ENCODE data around the gene FSIP1. TPM values are rescaled to one million over a fixed set of nuclear protein-coding genes. Genes with fewer than 3 reads are reported as not detected.

The FSIP1 gene
- polyA plus RNA-seq, 3 donors = 1.4 to 2.7 (median 1.6) TPM

DNA sequence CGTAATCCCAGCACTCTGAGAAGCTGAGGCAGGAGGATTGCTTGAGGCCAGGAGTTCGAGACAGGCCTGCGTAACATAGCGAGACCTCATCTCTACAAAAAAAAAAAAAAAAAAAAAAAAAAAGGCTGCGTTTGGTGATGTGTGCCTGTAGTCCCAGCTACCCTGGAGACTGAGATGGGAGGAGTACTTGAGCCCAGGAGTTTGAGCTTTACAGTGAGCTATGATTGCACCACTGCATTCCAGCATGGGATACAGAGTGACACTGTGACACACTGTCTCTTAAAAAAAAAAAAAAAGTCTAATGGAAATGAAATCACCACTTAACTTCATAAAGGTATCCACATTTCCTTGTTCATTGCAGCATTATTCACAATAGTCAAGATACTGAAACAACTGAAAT is 136.2 kb downstream of the FSIP1 start:
- DNase-seq = no peak

DNA sequence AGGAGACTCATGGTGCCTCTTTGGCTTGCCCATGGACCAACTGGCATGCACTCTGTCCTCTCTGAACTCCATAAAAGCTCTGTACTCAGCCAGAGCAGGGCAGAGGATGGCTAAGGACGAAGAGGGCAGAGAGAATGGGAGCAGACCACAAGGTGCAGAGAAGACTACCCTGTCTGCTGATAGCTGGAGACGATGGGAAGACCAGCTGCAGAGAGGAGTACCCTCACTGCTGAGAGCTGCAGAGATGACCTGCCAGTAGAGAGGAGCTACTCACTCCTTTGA is 136.7 kb downstream of the FSIP1 start:
- DNase-seq = no peak

DNA sequence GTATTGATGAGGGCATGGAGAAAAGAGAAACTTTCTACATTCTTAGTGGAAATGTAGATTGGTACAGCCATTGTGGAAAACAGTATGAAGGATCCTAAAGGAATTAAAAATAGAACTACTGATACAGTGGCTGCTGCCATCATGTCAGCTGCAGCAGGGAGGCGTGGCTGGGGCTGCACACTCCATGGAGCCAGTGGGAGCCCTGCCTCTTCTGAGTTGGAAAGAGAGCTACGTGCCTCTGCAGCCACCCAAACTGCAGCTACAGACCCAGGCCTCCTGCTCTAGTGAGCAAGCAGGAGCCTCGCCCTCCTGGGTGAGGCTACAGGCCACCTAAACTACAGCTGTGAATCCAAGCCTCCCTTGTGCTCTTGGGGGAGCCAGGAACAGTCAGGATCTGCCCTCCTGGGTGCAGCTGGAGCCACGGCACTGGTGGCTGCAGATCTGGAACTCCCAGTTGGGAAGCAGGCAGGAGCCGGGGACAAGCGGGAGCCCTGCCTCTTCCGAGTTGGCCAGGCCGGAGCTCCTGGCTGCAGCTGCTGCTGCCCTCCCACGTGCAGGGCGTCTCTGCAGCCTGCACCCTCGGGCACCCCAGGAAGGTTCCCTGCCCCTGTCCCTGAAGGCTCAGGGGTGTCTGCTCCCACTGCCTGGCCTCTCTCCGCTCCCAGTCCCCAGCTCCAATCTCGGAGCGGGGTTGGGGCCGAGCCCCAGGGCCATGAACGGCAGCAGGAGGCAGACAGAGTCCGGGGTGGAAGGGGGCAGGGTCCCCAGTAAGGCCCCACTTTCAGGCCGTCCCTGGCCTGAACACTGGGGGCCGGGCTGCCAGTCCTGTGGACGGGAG is 137.3 kb downstream of the FSIP1 start:
- no peak for DNase-seq

DNA sequence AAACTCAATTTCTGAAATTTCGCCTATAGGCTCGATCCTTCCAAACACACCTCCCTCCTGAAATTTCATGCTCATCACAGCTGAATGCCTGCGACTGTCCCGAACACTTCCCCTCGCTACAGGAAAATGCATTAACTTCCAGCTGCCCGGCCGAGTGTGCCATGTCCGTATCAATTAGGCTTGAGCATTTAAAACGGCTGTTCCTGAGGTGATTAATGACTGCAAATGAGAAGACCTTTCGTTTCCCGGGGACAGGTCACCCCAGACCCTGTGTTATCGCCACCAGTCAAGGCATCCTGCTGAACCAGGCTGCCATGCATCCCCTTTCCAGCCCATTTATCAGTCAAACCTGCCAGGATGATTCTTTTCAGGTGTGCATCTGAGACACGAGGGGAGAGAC is 138.5 kb downstream of the FSIP1 start:
- DNase-seq = no peak

DNA sequence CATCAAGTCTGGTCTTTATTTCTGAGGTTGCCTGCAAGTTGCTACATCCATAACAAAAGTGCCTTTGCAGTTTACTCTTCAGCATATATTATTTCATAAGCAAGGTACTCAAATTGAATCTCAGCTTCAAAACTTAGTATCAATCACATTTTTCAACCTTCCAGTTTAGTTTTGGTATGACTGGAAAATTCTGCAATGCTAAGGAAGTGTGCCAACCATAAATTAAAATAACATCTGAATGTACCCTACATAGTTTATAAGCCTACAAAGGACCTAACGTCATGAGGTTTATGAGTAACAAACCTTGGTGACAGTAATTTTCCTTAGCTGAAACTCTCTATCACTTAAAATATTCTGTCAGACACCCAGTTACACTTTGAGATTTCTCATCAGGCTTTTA is 138.9 kb downstream of the FSIP1 start:
- DNase-seq = no peak

DNA sequence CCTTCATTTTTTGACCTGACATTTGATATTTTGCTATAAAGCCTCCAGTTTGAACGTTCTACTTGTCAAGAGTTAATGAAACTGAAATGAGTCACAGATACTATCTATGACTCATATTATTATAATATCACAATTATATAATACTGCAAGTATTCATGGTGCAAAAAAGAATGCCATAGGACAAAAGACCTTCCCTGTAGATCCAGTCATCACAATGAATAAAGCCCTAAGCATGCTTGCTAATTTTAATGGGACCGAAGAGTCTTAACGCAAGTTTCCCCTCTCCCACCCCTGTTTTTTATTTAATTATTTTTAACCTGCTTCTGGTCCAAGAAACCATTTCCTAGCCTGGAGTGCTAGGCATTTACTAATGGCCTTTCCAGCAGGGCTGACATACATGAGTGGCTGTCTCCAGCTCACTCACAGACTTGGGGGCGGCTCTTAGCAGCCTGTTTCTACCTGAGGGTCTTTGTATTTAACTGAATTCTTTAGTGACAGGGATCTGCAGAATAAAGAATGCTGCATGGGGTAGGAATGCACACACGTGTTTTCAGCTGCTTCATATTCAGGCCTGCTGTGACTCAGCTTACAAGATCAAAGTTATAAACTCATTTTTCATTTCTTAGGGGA is 140.5 kb downstream of the FSIP1 start:
- no peak for DNase-seq

DNA sequence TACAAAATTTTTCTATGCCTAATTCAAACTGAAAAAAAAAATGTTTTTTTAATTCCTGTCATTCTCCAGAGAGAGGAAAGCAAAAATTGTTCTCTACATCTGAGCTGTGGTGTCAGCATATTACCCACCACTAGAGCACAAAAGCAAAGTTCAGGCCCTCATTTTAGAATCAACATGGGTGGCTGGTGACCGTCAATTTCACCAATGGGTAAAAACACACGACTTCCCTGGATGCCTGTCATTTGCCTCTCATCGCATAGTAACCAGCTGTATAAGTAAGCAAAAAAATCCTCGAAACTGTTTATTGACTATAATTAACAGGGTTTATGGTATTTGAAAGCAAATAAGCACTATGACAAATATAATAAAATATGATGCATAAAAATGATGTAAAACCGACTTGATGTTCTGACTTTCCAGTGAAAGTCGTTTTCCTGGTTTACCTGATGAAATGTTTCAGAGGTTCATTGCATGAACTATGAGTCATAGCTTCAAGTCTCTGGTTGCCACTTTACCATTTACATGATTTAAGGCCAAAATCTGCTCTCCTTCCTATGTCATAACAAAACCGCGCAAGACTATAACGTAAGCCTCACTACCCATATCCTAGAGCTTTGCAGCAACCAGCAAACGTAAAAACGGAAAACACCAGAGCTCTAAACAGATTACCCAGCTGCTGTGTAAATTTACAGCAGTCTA is 141.3 kb downstream of the FSIP1 start:
- no peak for DNase-seq

DNA sequence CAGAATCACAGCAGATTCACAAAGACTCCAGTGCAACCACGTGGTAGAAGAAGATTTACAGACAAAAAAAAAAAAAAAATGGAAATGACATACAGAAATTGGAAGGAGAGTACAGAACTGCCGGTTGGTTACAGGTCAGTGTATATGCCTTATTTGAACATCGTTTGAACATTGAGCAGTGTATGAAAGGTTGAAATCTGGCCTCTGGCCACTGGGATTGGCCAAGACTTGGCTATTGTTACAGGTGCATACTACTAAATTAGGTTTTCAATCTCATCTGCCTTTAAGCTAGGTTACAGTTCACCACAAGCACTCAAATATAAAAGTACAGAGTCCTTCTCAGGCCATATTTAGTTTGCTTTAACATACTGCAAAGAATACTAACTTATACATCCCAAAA is 142.0 kb downstream of the FSIP1 start:
- no peak for DNase-seq

DNA sequence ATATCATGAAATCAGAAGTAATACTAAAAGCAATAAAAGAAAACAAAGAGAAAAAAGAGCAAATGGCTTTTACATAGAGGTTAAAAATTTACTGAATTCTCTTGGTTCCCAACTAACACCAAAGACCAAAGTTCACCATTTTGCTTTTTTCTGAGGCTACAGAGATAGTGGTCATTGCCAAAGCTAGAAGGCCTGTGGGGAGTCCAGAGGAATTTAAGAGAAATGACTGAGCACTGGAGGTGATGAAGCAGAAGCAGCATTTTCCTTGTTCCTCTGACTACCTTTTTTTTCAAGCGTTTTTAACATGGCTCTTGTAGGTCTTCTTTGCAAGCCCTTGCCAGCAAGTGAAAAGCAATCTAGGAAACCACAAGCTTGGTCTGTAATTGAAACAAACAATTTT is 143.6 kb downstream of the FSIP1 start:
- DNase-seq = no peak

DNA sequence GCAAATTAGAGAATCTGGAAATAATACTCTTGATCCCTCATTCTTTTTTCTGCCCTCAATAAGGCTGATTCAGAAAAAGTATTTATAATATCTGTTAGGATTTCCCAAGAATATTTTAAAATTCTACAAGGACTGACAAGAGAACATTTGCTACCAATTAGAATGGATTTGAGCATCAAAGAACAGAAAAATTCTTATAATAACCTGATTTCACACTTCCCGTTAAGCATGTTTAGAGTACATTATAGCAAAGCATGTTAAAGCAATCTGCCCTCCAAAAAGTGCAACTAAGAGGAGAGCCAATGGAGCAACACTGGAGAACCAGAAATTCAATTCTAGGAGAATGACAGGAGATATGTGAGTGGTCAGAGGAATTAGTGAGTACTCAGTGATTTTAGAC is 144.6 kb downstream of the FSIP1 start:
- no peak for DNase-seq

DNA sequence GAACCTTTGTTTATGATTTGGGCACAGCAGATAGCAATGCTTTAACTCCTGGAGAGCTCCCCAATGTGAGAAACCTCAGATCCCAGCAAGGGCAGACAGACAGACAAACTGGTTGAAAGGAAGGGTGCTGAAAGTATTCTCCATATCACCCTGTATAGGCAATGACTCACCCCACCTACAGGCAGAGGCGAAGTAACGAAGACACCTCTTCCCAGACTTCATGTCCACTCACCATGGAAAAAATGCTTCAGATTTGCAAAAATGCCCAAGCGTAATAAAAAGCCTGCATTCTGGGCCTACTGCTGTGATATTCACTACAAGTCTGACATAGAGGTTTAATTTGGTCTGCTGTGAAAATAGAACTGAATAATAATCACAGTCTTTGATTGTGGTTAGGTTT is 151.3 kb downstream of the FSIP1 start:
- DNase-seq = no peak

DNA sequence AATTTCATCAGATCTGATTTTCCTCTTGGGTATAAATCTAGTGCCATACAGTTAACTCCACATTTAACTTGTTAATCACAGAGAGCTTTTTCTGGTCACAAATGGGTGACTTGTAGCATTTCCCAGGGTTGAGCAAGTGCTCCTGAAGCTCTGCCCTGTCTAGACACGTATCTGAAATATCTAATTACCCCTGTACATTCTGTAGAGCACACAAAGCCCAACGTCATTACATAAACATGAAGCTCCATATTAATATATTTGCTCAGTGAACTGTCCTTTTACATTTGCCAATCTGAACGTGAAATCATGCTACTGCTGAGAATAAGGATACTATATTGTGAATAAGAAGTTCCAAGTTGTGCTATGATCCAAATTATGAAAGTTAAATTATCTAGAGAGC is 152.7 kb downstream of the FSIP1 start:
- DNase-seq = no peak

DNA sequence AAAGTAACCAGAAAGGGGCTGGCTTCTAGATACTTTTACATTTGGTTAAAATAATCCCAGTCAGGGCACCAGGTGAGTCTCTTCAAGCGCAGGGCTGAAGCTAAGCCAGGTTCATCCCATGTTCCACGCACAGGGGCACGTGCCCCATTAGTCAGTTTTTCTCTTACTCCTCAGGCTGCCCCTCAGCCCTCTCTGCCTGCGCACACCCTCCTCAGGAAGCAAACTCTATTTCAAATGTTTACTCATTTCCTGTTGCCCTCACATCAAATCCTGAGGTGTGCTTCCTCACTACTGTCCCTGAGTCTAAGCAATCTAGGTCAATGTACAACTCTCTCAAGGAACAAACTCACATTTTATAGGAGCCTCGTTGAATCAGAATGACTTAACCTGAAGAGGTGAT is 153.3 kb downstream of the FSIP1 start:
- no peak for DNase-seq

DNA sequence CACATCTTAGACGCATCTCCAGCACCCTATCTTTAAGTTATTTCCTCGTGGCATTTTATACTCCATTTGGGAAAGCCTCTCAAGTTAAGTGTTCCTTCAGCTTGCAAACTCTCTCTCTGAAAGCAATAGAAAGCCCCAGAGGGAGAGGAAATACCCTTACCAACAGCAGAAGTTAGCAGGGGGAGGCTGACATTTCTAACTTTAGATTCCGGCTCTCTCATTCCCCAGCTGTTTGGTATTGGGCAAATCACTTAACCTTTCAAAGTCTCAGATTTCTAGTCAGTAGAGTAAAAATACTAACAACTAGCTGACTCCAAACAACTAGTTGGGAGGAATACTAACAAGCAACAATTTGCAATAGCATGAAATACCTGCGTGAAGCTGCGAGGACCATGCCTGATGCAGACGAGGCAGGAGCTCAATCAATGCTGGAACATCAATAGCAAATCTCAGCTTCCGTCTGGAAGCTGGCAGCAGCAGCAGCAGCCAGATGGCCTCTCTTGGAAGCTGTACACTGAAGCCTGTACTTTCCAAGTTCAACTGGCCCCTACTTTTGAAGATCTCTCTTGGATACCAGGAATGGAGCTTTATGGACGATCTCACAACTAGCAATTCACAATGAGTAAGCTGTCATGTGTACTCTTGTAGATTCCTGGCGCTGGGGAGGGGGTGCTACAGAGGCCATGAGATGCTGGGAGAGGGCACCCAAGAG is 153.9 kb downstream of the FSIP1 start:
- no peak for DNase-seq

DNA sequence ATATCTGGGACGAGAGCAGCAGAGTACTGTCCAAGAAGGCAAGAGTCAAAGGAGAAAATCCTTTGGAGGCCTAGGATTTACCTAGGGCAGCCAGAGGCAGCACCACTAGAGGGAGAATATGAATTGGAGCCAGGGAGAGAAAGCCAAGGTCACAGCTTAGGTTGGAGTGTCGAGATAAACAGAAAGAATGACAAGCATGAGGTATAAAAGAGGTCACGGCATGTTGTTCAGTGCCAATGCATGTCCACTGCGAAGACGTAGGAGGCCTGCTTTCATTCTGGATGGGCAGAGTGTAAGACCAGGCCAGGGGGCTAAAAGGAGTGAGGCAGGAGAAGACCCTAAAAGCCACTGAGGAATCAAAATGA is 154.5 kb downstream of the FSIP1 start:
- no peak for DNase-seq

DNA sequence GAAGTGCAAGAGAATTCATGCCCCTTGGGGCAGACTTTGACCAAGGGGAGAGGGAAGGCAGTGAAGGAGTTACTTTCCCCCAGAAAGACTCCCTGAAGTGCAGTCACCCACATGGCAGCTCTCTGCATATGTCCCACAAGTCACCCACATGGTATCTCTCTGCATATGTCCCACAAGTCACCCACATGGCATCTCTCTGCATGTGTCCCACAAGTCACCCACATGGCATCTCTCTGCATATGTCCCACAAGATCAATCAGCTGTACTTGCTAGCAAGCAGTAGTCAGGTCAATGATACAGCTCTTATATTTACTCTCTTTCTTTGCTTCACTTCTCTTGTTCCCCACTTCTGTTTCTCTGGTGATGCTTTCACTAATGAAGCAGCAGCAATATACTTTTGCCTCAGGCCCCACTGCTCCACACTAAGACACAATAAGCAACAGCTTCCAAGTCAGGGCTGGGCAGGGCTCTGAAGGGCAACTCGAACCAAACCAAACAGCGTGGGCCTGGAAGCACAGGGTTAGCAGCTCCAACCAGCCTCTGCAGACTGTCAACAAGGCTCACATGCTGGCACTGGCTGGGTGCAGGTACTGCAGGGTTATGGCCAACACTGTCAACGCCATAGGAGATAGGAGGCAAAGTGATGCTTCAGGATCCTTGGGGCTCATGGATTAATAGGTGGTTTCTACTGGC is 155.0 kb downstream of the FSIP1 start:
- DNase-seq = no peak

DNA sequence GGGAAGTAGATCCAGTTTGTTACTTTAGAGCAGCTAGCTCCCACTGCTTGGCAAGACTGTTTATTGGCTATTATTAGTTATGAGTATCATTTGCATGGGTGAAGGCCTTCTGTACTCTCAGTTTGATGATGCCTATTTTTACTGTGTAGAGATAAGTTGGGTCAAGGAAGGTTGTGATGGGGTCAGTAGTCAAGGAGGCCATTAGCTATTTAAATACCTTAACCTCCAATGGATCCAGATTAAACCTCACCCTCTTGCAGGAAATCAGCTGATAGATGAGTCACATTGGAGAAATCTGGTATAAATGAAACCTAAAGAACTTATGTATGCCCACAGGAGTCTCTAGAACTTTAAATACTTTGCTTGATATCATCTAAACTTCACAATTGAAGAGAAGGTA is 156.8 kb downstream of the FSIP1 start:
- DNase-seq = no peak

DNA sequence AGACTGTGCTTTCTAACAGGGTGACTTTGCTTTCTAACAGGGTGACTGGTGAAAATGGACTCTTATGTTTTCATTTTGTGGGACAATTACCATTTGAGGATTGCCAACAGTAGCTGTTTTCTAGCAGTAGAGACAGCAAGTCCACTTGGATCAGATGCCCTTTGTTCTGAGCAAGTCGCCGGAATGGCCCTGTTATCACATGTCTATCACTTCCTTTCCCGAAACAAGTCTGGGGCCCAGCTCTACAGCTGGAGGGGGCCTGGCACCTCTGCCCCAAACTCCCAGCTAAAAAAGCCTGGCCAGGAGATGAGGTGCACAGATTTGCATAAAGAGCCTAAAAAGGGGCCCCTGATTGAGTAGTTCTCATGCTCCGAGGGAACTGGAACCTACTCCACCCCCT is 157.2 kb downstream of the FSIP1 start:
- no peak for DNase-seq

DNA sequence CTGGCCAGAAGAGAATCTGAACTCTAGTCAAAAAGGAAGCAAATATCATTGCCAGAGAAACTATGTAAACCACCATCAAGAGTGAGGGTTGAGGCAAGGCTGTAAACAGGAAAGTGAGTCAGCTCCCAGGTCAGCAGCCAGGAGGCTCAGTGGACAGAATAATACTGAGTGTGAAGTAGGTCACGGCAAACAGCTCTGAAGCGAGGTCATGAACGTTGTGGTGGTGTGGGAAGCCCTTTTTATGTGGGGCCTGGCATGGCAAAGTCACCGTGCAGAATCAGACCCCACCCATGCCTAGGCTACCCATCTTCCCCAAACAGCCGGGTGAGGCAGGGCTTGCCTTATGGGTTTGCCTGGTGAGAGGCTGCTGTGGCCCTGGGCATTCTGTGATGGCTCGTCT is 157.8 kb downstream of the FSIP1 start:
- no peak for DNase-seq

DNA sequence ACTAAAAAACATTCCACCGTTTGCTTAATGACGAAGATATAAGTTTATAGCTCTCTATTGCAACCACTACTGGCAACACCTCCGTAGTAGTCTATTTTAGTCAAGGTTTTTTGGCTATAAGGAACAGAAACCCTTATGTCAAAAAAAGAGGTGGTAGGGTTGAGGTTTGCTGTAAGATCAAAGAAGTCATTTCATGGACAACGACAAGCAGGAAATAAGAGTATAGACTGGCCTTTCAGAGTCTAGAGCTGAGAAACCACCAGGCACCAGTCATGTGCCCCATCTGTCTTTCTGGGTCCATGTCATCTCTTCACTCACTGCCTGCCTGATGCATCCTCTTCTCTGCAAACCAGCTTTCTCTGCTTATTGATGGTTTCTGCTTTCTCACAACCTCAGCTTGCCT is 159.1 kb downstream of the FSIP1 start:
- no peak for DNase-seq

DNA sequence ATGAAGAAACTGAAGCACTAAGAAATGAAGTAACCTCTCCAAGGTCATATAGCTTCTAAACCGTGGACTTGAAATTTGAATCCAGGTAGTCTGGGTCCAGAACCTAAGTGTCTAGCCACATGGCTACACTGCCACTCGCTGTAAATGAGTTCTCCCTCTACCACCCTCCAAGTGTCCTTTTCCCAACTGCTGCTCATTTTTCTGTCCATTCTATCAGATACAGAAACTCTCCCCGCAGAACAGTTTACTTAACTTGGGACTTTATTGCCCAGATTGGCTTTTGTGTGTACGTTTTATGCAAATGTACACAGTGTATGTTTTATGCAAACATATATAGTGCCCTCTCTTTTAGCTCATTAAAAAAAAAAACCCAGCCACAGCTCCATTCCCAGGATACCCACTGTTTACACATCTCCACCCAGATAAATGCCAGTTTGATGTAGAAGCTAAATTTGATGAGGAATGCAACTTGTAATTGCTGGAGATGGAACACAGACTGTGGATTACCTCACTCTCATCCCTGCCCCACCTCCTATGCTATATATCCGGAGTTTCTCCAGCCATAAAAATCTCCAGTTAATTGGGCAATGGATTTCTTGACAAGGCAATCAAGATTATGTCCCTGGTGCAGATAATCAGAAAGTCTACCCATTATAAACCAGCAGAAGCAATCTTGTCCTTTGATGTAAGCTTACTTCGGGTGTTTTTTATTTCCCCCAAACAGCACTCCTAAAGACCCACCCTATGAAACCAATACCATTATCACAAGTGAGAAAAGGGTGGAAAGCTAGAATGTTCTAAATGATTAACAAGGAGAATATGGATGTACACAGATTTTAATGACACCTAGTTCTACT is 159.8 kb downstream of the FSIP1 start:
- DNase-seq = no peak
